ENCODE results near the gene SHC2. TPM values are rescaled to one million over a fixed set of nuclear protein-coding genes. Genes with fewer than 3 reads are reported as not detected.

The SHC2 gene
- total RNA-seq, 1 experiment from 2014 or later: 16.6 TPM

- Histone ChIP-seq H2BK12ac (ENCODE audit: insufficient read length, low read depth, low read length) (no peak overlapping the region), H2BK20ac (ENCODE audit: low read depth, low read length, poor library complexity, severe bottlenecking) (no peak overlapping the region), H3K79me1 (ENCODE audit: insufficient read depth, low read depth, low read length, poor library complexity, severe bottlenecking) (no peaks in the 10 kb centered on the region), H2BK5ac (ENCODE audit: insufficient read length, low read length) (no peak overlapping the region), H4K5ac (ENCODE audit: insufficient read length, low read depth, low read length) (no peak overlapping the region), H3K9me3 (ENCODE audit: control insufficient read depth, low read depth, low read length) (no peaks in the 10 kb centered on the region), H3K27me3 (ENCODE audit: insufficient read depth, low read length) (no peaks in the 10 kb centered on the region), H3K4me2 (ENCODE audit: insufficient read depth, insufficient read length, low read length) (no peak overlapping the region), H2AFZ (ENCODE audit: low read length) (no peak overlapping the region), H3K18ac (ENCODE audit: insufficient read length, low read depth, low read length) (no peak overlapping the region), H3K9ac (ENCODE audit: extremely low read depth, insufficient read length, low read length) (no peak overlapping the region), H3K14ac (ENCODE audit: insufficient read depth, low read length) (no peak overlapping the region), H2AK5ac (ENCODE audit: insufficient read length, low read length) (no peak overlapping the region), H3K23me2 (ENCODE audit: insufficient read length, low read depth, low read length, poor library complexity, severe bottlenecking) (no peaks in the 10 kb centered on the region), H4K20me1 (ENCODE audit: control insufficient read depth, insufficient read depth, insufficient read length) (no peaks in the 10 kb centered on the region), H3K23ac (ENCODE audit: insufficient read length, low read depth, low read length) (no peak overlapping the region), H3K27ac (ENCODE audit: insufficient read length, low read depth, low read length) (no peak overlapping the region), H2BK120ac (ENCODE audit: low read depth, low read length, poor library complexity, severe bottlenecking) (no peak overlapping the region), H3T11ph (ENCODE audit: low read length) (no peak overlapping the region), H2BK15ac (ENCODE audit: low read depth, low read length) (no peak overlapping the region), H4K91ac (ENCODE audit: insufficient read length, low read depth, low read length) (no peak overlapping the region), H3K79me2 (ENCODE audit: insufficient read depth, low read length) (no peaks in the 10 kb centered on the region), H4K8ac (replicated peaks; ENCODE audit: insufficient read length, low read depth, low read length) (no peak overlapping the region), H3K4ac (ENCODE audit: low read depth, low read length) (no peak overlapping the region), H3K56ac (ENCODE audit: insufficient read length, low read depth, low read length) (no peak overlapping the region), H3K4me1 (ENCODE audit: insufficient read depth, low read length) (no peaks in the 10 kb centered on the region)
- no CpG with 5 or more reads among the region's 8 CpGs for WGBS (ENCODE audit: extremely low coverage, insufficient read length, low lambda C conversion rate)
- peaks cover 37% of the 10 kb centered on the region for H3K27me3 Mint-ChIP-seq (ENCODE audit: low read depth)
- H3K9me3 Mint-ChIP-seq: peaks cover 8 to 9% of the 10 kb centered on the region in 2 experiments
- H3K27ac Mint-ChIP-seq: no peak overlapping the region
- H3K4me1 Mint-ChIP-seq: peaks cover 3 to 6% of the 10 kb centered on the region in 2 experiments; a peak in 3 of 4 replicates
- peaks cover 0 to 4% (median 0%) of the 10 kb centered on the region in 3 experiments; a peak in 3 of 7 replicates for H3K36me3 Mint-ChIP-seq (ENCODE audit: insufficient read depth in 1 of 3, low read depth in 3 of 3)
- no peak for TF ChIP-seq CTCF (conservative IDR thresholded peaks at IDR 0.05)
- no peak for DNase-seq
- H3K4me3 Mint-ChIP-seq: no peak overlapping the region
Measured at GRCh38 chr19:376111-376470, 84.7 kb downstream of the SHC2 start.
